Measurements from ENCODE around the gene TPPP2. TPM values are rescaled to one million over a fixed set of nuclear protein-coding genes. Genes with fewer than 3 reads are reported as not detected.

Gene TPPP2
- total RNA-seq, 2 donors from 2014 or later: 1.3 TPM; not detected in 1

DNA sequence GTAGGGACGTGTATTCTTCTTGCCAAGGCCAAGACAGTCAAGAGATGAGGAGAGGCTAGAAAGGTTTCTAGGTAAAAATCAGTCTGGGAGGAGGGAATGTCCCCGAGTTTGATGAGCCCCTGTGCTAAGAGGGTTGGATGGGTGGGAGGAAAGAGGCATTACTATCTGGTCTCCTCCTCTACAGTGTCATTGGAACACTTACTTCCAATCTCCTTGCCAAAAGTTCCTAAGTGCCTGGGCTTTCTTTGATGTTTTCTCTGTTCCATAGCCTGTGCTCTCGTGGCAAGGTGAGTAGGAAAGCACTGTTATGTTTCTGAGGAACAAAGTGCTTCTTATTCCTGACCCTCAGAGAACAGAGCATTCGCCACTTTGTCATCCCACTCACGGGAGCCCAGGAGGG, 4.7 kb downstream of the TPPP2 start, which contains the start of gene RNASE13:
TSS of gene RNASE13 (minus strand) at position 101 of the 400 bp plus-strand sequence. CDS start 519 bp downstream, outside the sequence.
- no peak for ATAC-seq
- H3K9me3 ChIP-seq: no peaks in the 10 kb centered on the region
- no peak for DNase-seq
- peaks cover 20% of the 10 kb centered on the region for H3K4me1 ChIP-seq
- no peak within 1 kb of the TSS for H3K27ac ChIP-seq
- WGBS, 2 donors: 71 to 76% methylated on average over 5 of the region's 5 CpGs
- H3K36me3 ChIP-seq (replicated peaks in 1 of 2; ENCODE audit: insufficient read depth in 1 of 2, low read depth in 2 of 2): no peaks in the 10 kb centered on the region
- no peak for TF ChIP-seq POLR2A (IDR thresholded peaks at IDR 0.05)
- TF ChIP-seq, protein P1, sequence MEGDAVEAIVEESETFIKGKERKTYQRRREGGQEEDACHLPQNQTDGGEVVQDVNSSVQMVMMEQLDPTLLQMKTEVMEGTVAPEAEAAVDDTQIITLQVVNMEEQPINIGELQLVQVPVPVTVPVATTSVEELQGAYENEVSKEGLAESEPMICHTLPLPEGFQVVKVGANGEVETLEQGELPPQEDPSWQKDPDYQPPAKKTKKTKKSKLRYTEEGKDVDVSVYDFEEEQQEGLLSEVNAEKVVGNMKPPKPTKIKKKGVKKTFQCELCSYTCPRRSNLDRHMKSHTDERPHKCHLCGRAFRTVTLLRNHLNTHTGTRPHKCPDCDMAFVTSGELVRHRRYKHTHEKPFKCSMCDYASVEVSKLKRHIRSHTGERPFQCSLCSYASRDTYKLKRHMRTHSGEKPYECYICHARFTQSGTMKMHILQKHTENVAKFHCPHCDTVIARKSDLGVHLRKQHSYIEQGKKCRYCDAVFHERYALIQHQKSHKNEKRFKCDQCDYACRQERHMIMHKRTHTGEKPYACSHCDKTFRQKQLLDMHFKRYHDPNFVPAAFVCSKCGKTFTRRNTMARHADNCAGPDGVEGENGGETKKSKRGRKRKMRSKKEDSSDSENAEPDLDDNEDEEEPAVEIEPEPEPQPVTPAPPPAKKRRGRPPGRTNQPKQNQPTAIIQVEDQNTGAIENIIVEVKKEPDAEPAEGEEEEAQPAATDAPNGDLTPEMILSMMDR (IDR thresholded peaks at IDR 0.05): no peak
- H3K27me3 ChIP-seq: no peaks in the 10 kb centered on the region
- intact Hi-C loops (cut with DNase I): no loop called here
- H3K4me3 ChIP-seq: no peak within 1 kb of the TSS

DNA sequence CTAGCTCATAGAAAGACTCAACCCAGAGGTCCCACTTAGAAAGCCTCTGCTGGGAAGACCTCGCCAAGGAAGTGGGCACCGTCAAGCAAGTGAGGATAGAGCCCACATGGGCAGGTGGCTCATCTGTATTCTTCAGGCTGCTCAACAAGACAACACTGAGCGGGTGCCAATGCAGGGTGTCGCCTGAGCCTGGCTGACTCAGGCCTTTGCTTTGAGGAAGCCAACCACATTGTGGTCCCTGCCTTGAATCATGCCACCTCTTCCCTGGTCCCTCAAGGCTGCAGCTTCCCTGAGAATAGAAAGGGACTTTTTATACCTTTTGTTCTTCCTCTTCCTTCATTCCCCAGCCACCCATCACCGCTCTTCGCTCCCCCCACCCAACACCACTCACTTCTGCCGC, 6.7 kb downstream of the TPPP2 start:
- DNase-seq: no peak
- ATAC-seq: no peak
- H3K9me3 ChIP-seq: no peaks in the 10 kb centered on the region
- intact Hi-C loops (cut with DNase I): no loop called here
- H3K4me1 ChIP-seq: peaks cover 32% of the 10 kb centered on the region
- no peak for TF ChIP-seq POLR2A (IDR thresholded peaks at IDR 0.05)
- TF ChIP-seq, protein P1 (IDR thresholded peaks at IDR 0.05): no peak
- no peaks in the 10 kb centered on the region for H3K27me3 ChIP-seq
- H3K4me3 ChIP-seq: no peak overlapping the region
- WGBS, 2 donors: 85 to 89% methylated on average over 6 to 7 of the region's 7 CpGs
- no peaks in the 10 kb centered on the region for H3K36me3 ChIP-seq (replicated peaks in 1 of 2; ENCODE audit: insufficient read depth in 1 of 2, low read depth in 2 of 2)
- H3K27ac ChIP-seq: no peak overlapping the region

DNA sequence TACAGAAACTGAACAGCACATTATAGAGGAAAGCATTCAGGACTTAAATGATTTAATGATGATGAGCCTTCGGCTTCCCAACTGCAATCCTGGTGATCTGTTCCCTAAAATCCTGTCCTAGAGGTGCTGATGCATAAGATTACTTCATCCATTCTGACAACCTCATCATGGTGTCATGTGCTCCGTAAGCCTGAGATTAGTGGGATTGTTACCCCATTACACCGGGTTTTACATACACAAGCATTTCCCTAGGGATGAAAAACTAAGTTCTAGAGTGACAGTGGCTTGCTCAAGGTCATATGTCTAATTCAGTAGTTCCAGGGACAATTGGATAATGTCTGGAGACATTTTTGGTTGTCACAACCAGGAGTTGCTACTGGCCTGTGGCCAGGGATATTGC, 7.1 kb downstream of the TPPP2 start:
- H3K4me3 ChIP-seq: no peak overlapping the region
- intact Hi-C loops (cut with DNase I): no loop called here
- H3K27me3 ChIP-seq: no peaks in the 10 kb centered on the region
- no peak overlapping the region for H3K27ac ChIP-seq
- DNase-seq (no peak), ATAC-seq (no peak)
- peaks cover 34% of the 10 kb centered on the region for H3K4me1 ChIP-seq
- H3K36me3 ChIP-seq (replicated peaks in 1 of 2; ENCODE audit: insufficient read depth in 1 of 2, low read depth in 2 of 2): no peaks in the 10 kb centered on the region
- no peaks in the 10 kb centered on the region for H3K9me3 ChIP-seq
- WGBS, 2 donors: 78 to 91% methylated on average over 3 of the region's 3 CpGs
- TF ChIP-seq POLR2A (IDR thresholded peaks at IDR 0.05): no peak
- TF ChIP-seq, protein P1 (IDR thresholded peaks at IDR 0.05): no peak

DNA sequence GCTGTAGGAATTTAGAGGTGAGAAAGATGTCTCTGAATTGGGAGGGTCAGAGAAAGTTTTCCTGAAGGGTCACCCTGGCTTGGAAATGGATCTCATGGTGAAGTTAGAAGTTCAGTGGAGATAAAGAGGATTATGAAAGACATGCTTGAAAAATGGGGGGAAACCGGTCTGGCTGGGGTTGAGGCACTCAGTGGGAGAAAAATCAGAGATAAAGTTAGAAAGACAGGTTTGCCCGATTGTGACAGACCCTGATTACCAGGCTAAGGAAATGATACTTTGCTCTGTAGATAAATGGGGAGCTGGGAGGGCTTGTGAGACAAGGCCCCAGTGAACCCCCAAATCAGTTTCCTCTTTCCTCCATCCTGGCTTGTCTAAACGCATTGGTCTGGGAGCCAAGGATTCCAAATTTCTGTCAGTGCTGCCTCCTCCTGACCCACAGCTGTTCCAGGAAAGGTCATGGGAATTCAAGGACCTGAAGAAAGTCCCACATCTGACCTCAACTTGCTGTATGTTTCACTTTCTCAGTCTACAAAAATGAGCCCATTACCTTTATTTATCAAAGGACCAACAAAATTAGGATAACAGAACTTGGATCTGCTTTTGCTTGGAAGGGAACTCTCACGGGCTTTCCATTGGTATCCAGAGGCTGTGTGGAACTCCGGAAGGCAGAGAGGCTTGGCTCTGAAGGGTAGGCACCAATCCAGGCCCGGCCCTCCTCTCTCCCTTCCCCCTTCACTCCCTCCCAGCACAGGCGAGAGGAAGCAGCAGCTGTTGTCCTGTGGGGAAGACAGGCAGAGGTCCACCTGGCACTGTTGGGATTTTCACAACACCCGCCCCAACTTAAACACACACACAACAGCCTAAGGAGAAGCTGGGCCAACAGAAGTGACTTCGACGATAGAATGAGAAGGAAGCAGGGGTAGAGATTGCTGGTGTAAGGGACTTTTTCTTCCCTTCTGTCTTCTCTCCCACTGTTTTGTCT, 8.7 kb downstream of the TPPP2 start:
- no peaks in the 10 kb centered on the region for H3K27me3 ChIP-seq

More for the DNA sequence above, 8.7 kb downstream of the TPPP2 start:
- Histone ChIP-seq H3K4me3 (no peak overlapping the region), H3K9me3 (no peaks in the 10 kb centered on the region), H3K4me1 (peaks cover 50% of the 10 kb centered on the region), H3K27ac (peak overlapping the region; percentile 63 to 84 (median 74)), H3K36me3 (replicated peaks in 1 of 2; ENCODE audit: insufficient read depth in 1 of 2, low read depth in 2 of 2) (no peaks in the 10 kb centered on the region)
- TF ChIP-seq, protein P1 (IDR thresholded peaks at IDR 0.05): peak in 1 of 7 experiments; percentile 6
- TF ChIP-seq POLR2A (IDR thresholded peaks at IDR 0.05): peak in 2 of 3 donors; percentile 57 to 66
- intact Hi-C loops (cut with DNase I): no loop called here
- ATAC-seq (peak; percentile 92), DNase-seq (peak; percentile 90 to 96 (median 94))
- WGBS, 2 donors: 5 to 14% methylated on average over 8 to 10 of the region's 10 CpGs
